ENCODE data around the gene KPNA1.
A peak's percentile ranks its signal among the peaks of the same experiment; 100 is the strongest.
"Not testable (repeated sequence)": the region's sequence is repeated elsewhere in the genome, so short reads cannot be mapped to it uniquely, and the experiment has no call there.

Gene KPNA1

GRCh38 chr3:122510878-122511535, 3.7 kb downstream of the KPNA1 start:
- Mint-ChIP-seq H3K36me3 (peaks cover 18% of the 10 kb centered on the region), H3K9me3 (peaks cover 4% of the 10 kb centered on the region), H3K4me3 (no peak overlapping the region), H3K27me3 (no peaks in the 10 kb centered on the region), H3K27ac (peak overlapping the region; percentile 43), H3K4me1 (peaks cover 35% of the 10 kb centered on the region)
- DNase-seq (ENCODE audit: low spot score in 2 of 2), result no peak
- no peak for ATAC-seq (ENCODE audit: low read depth)

- H3K27me3 Mint-ChIP-seq; H3K9me3 Mint-ChIP-seq; DNase-seq (ENCODE audit: low spot score in 2 of 2): not testable (repeated sequence)
- peaks cover 22% of the 10 kb centered on the region for H3K36me3 Mint-ChIP-seq
- H3K4me3 Mint-ChIP-seq, result peak overlapping the region; percentile 4
- peak; percentile 25 for ATAC-seq (ENCODE audit: low read depth)
- H3K4me1 Mint-ChIP-seq, result peaks cover 39% of the 10 kb centered on the region
- peak overlapping the region; percentile 6 for H3K27ac Mint-ChIP-seq
These were observed 5.8 kb downstream of the KPNA1 start for GRCh38 chr3:122508944-122509343.

- Mint-ChIP-seq H3K27me3 (no peaks in the 10 kb centered on the region), H3K4me3 (no peak overlapping the region), H3K9me3 (peaks cover 4% of the 10 kb centered on the region), H3K27ac (no peak overlapping the region), H3K36me3 (peaks cover 22% of the 10 kb centered on the region), H3K4me1 (peaks cover 36% of the 10 kb centered on the region)
- ATAC-seq (ENCODE audit: low read depth), result no peak
- no peak for DNase-seq (ENCODE audit: low spot score in 2 of 2)
These were observed 6.4 kb downstream of the KPNA1 start for GRCh38 chr3:122508135-122508914.

- Mint-ChIP-seq H3K9me3 (peaks cover 4% of the 10 kb centered on the region), H3K27ac (no peak overlapping the region), H3K36me3 (peaks cover 20% of the 10 kb centered on the region), H3K4me3 (no peak overlapping the region), H3K4me1 (peaks cover 36% of the 10 kb centered on the region), H3K27me3 (no peaks in the 10 kb centered on the region)
- DNase-seq (ENCODE audit: low spot score in 2 of 2) (no peak), ATAC-seq (ENCODE audit: low read depth) (no peak)
These were observed 8.3 kb downstream of the KPNA1 start for GRCh38 chr3:122506450-122506849.

- Mint-ChIP-seq H3K36me3 (peaks cover 18% of the 10 kb centered on the region), H3K4me1 (peaks cover 36% of the 10 kb centered on the region), H3K27ac (no peak overlapping the region)
These were observed 9.1 kb downstream of the KPNA1 start for GRCh38 chr3:122505676-122506075.

GRCh38 chr3:122502941-122503340, 11.8 kb downstream of the KPNA1 start:
- H3K27ac Mint-ChIP-seq, result no peak overlapping the region
- no peak for DNase-seq (ENCODE audit: low spot score in 2 of 2)
- no peak for ATAC-seq (ENCODE audit: low read depth)
- H3K36me3 Mint-ChIP-seq, result peaks cover 8% of the 10 kb centered on the region
- no peak overlapping the region for H3K4me3 Mint-ChIP-seq
- H3K4me1 Mint-ChIP-seq, result peaks cover 30% of the 10 kb centered on the region
- H3K27me3 Mint-ChIP-seq, result no peaks in the 10 kb centered on the region
- no peaks in the 10 kb centered on the region for H3K9me3 Mint-ChIP-seq

More at GRCh38 chr3:122505676-122506075, 9.1 kb downstream of the KPNA1 start:
- DNase-seq (ENCODE audit: low spot score in 2 of 2), result no peak
- peaks cover 4% of the 10 kb centered on the region for H3K9me3 Mint-ChIP-seq
- no peak for ATAC-seq (ENCODE audit: low read depth)
- H3K27me3 Mint-ChIP-seq, result no peaks in the 10 kb centered on the region
- H3K4me3 Mint-ChIP-seq, result no peak overlapping the region

GRCh38 chr3:122502139-122502538, 12.6 kb downstream of the KPNA1 start:
- Mint-ChIP-seq H3K4me1 (peaks cover 32% of the 10 kb centered on the region), H3K9me3 (no peaks in the 10 kb centered on the region), H3K27me3 (no peaks in the 10 kb centered on the region), H3K4me3 (no peak overlapping the region), H3K36me3 (peaks cover 8% of the 10 kb centered on the region), H3K27ac (no peak overlapping the region)
- ATAC-seq (ENCODE audit: low read depth), result no peak
- no peak for DNase-seq (ENCODE audit: low spot score in 2 of 2)

GRCh38 chr3:122500964-122501363, 13.8 kb downstream of the KPNA1 start:
- Mint-ChIP-seq H3K36me3 (peaks cover 12% of the 10 kb centered on the region), H3K4me1 (peaks cover 32% of the 10 kb centered on the region)
- ATAC-seq (ENCODE audit: low read depth); H3K9me3 Mint-ChIP-seq; H3K4me3 Mint-ChIP-seq; H3K27ac Mint-ChIP-seq; DNase-seq (ENCODE audit: low spot score in 2 of 2); H3K27me3 Mint-ChIP-seq: not testable (repeated sequence)

GRCh38 chr3:122498152-122498551, 16.6 kb downstream of the KPNA1 start:
- peaks cover 17% of the 10 kb centered on the region for H3K36me3 Mint-ChIP-seq
- H3K27me3 Mint-ChIP-seq, result no peaks in the 10 kb centered on the region
- H3K4me3 Mint-ChIP-seq, result no peak overlapping the region
- H3K4me1 Mint-ChIP-seq, result peaks cover 24% of the 10 kb centered on the region
- no peak overlapping the region for H3K27ac Mint-ChIP-seq
- DNase-seq (ENCODE audit: low spot score in 2 of 2), result no peak
- ATAC-seq (ENCODE audit: low read depth), result no peak
- no peaks in the 10 kb centered on the region for H3K9me3 Mint-ChIP-seq

- no peak for DNase-seq (ENCODE audit: low spot score in 2 of 2)
- Mint-ChIP-seq H3K9me3 (no peaks in the 10 kb centered on the region), H3K4me1 (peaks cover 18% of the 10 kb centered on the region), H3K4me3 (no peak overlapping the region), H3K27ac (no peak overlapping the region), H3K27me3 (no peaks in the 10 kb centered on the region), H3K36me3 (peaks cover 18% of the 10 kb centered on the region)
- no peak for ATAC-seq (ENCODE audit: low read depth)
These were observed 17.3 kb downstream of the KPNA1 start for GRCh38 chr3:122497425-122497824.

GRCh38 chr3:122496508-122496907, 18.2 kb downstream of the KPNA1 start:
- peaks cover 20% of the 10 kb centered on the region for H3K36me3 Mint-ChIP-seq
- H3K27me3 Mint-ChIP-seq, result no peaks in the 10 kb centered on the region
- H3K4me3 Mint-ChIP-seq, result no peak overlapping the region
- no peak overlapping the region for H3K27ac Mint-ChIP-seq
- peaks cover 14% of the 10 kb centered on the region for H3K4me1 Mint-ChIP-seq
- no peaks in the 10 kb centered on the region for H3K9me3 Mint-ChIP-seq
- DNase-seq (ENCODE audit: low spot score in 2 of 2) (no peak), ATAC-seq (ENCODE audit: low read depth) (no peak)

GRCh38 chr3:122493296-122493695, 21.4 kb downstream of the KPNA1 start:
- H3K27ac Mint-ChIP-seq, result no peak overlapping the region
- DNase-seq (ENCODE audit: low spot score in 2 of 2), result no peak
- H3K4me1 Mint-ChIP-seq, result peaks cover 10% of the 10 kb centered on the region
- no peaks in the 10 kb centered on the region for H3K27me3 Mint-ChIP-seq
- ATAC-seq (ENCODE audit: low read depth), result no peak
- peaks cover 29% of the 10 kb centered on the region for H3K36me3 Mint-ChIP-seq
- no peak overlapping the region for H3K4me3 Mint-ChIP-seq
- no peaks in the 10 kb centered on the region for H3K9me3 Mint-ChIP-seq

- ATAC-seq (ENCODE audit: low read depth) (no peak), DNase-seq (ENCODE audit: low spot score in 2 of 2) (no peak)
- Mint-ChIP-seq H3K4me3 (no peak overlapping the region), H3K36me3 (peaks cover 25% of the 10 kb centered on the region), H3K27me3 (no peaks in the 10 kb centered on the region), H3K4me1 (peaks cover 6% of the 10 kb centered on the region), H3K9me3 (no peaks in the 10 kb centered on the region), H3K27ac (no peak overlapping the region)
These were observed 26.3 kb downstream of the KPNA1 start for GRCh38 chr3:122488262-122488973.

- H3K36me3 Mint-ChIP-seq, result peaks cover 24% of the 10 kb centered on the region
- no peak overlapping the region for H3K4me3 Mint-ChIP-seq
- DNase-seq (ENCODE audit: low spot score in 2 of 2), result no peak
- no peaks in the 10 kb centered on the region for H3K27me3 Mint-ChIP-seq
- ATAC-seq (ENCODE audit: low read depth), result no peak
- H3K27ac Mint-ChIP-seq, result no peak overlapping the region
- peaks cover 21% of the 10 kb centered on the region for H3K4me1 Mint-ChIP-seq
- no peaks in the 10 kb centered on the region for H3K9me3 Mint-ChIP-seq
These were observed 29.8 kb downstream of the KPNA1 start for GRCh38 chr3:122484985-122485384.
